Activated naive CD8-positive, alpha-beta T cell (primary cell): ENCODE results near the gene POC1B.
"Not testable (repeated sequence)": the region's sequence is repeated elsewhere in the genome, so short reads cannot be mapped to it uniquely, and the experiment has no call there.

ENCODE experiments used
- H3K27ac Mint-ChIP-seq: one replicate; pipeline ENCODE4 v1.8.0; 2021; ENCODE audit warnings: mixed read lengths
- H3K27me3 Mint-ChIP-seq: one replicate; pipeline ENCODE4 v1.8.0; 2021; ENCODE audit warnings: mixed read lengths
- H3K36me3 Mint-ChIP-seq: one replicate; pipeline ENCODE4 v1.8.0; 2021; ENCODE audit warnings: mixed read lengths
- H3K4me1 Mint-ChIP-seq: one replicate; pipeline ENCODE4 v1.8.0; 2021; ENCODE audit warnings: low read depth, mixed read lengths
- H3K4me3 Mint-ChIP-seq: one replicate; pipeline ENCODE4 v1.8.0; 2021; ENCODE audit warnings: mild to moderate bottlenecking, mixed read lengths
- H3K9me3 Mint-ChIP-seq: one replicate; pipeline ENCODE4 v1.8.0; 2021; ENCODE audit warnings: low read depth, mixed read lengths

Gene POC1B

DNA sequence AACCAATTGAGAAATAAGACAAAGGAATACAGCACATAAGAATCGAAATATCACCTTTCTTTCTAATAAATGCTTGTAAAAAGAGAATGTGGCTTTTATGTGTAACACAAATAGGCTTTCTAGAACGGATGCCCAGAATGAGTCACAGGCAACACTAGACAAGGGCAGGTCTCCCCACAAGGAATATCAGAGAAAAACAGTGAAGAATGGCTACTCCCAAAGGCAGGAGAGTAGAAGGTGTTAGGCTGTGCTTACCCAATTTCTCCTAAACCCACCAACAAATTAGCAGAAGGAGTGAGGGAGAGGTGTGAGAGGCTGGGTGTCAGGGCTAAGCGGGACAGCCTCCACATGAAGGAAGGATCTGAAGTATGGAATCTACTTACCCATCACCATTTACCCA lies 56.5 kb downstream of the POC1B start:
- H3K4me1 Mint-ChIP-seq: peaks cover 55% of the 10 kb centered on the region
- H3K27me3 Mint-ChIP-seq: no peaks in the 10 kb centered on the region
- H3K4me3 Mint-ChIP-seq: peak overlapping the region; percentile 82
- H3K9me3 Mint-ChIP-seq: no peaks in the 10 kb centered on the region
- H3K36me3 Mint-ChIP-seq: no peaks in the 10 kb centered on the region
- H3K27ac Mint-ChIP-seq: peak overlapping the region; percentile 88

DNA sequence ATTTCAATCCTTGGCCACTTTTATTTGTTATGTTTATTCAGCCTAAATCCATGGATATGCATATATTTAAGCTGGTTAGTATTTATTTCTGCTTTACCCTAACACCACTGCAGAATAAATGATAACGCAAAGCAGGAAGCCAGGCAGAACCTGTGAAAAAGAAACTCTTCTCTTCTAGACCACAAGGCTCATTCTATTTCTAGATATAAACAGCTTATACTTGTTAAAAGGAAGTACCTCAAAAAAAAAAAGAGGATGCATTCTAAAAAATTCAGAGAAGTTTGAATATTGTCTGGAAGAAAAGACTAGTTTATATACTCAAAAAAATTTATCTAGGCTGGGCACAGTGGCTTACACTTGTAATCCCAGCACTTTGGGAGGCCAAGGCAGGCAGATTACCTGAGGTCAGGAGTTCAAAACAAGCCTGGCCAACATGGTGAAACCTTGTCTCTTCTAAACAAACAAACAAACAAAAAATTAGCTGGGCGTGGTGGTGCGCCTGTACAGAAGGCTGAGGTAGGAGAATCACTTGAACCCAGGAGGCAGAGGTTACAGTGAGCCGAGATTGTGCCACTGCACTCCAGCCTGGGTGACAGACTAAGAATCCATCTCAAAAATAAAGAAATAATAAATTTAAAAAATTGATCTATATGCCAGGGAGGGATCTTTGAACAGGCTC lies 57.1 kb downstream of the POC1B start:
- no peaks in the 10 kb centered on the region for H3K36me3 Mint-ChIP-seq
- H3K4me1 Mint-ChIP-seq: peaks cover 55% of the 10 kb centered on the region
- peak overlapping the region; percentile 88 for H3K27ac Mint-ChIP-seq
- H3K4me3 Mint-ChIP-seq: peak overlapping the region; percentile 82
- no peaks in the 10 kb centered on the region for H3K27me3 Mint-ChIP-seq
- no peaks in the 10 kb centered on the region for H3K9me3 Mint-ChIP-seq

DNA sequence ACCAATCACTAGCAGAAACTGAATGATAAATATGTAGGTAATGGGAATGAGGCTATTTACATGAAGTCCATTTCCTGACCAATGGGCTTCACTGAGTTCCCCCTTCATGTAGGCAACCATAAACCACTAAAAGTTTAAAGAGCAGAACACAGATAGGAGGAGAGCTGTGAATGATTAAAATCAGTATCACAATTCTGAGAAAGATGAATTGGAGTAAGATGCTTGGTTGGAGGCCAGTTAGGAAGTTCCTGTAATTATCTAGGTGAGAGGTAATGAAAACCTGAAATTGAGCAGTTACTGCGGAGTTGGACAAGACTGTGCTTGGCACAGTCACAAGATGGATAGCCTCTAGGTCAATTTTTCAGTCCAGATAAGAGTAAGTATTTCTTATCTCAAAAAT lies 57.8 kb downstream of the POC1B start:
- Mint-ChIP-seq H3K27me3 (no peaks in the 10 kb centered on the region), H3K9me3 (no peaks in the 10 kb centered on the region), H3K36me3 (no peaks in the 10 kb centered on the region), H3K27ac (peak overlapping the region; percentile 81), H3K4me3 (peak overlapping the region; percentile 67), H3K4me1 (peaks cover 55% of the 10 kb centered on the region)

DNA sequence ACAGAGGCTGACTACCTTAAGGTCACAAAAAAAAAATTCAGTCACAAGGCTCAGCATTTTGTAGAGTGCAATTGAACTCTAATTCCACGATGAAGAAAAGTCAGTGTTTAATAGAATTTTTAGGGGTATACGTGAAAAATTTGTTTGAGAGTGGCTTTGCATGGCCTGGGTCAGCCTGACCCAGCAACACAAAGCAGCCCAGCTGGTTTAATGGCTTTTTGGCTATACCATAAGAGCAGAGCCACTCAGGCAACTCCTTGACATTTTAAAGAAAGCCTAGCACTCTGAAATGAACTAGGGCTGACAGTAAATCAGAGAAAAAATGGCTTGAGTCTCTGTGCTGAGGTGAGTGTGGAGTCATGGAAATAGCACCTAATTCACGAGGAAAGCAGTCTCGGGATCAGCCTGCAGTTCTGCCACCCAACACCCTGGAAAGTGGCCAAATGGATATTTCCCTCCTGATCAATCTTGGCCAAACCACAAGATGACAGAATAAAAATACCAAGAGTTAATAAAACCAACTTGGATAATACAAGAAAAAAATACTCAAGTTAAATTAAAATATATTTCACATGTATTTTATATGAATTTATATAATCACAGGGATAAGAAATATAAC lies 60.8 kb downstream of the POC1B start:
- Mint-ChIP-seq H3K27me3 (no peaks in the 10 kb centered on the region), H3K9me3 (no peaks in the 10 kb centered on the region), H3K4me3 (no peak overlapping the region), H3K36me3 (no peaks in the 10 kb centered on the region), H3K4me1 (peaks cover 43% of the 10 kb centered on the region), H3K27ac (no peak overlapping the region)

DNA sequence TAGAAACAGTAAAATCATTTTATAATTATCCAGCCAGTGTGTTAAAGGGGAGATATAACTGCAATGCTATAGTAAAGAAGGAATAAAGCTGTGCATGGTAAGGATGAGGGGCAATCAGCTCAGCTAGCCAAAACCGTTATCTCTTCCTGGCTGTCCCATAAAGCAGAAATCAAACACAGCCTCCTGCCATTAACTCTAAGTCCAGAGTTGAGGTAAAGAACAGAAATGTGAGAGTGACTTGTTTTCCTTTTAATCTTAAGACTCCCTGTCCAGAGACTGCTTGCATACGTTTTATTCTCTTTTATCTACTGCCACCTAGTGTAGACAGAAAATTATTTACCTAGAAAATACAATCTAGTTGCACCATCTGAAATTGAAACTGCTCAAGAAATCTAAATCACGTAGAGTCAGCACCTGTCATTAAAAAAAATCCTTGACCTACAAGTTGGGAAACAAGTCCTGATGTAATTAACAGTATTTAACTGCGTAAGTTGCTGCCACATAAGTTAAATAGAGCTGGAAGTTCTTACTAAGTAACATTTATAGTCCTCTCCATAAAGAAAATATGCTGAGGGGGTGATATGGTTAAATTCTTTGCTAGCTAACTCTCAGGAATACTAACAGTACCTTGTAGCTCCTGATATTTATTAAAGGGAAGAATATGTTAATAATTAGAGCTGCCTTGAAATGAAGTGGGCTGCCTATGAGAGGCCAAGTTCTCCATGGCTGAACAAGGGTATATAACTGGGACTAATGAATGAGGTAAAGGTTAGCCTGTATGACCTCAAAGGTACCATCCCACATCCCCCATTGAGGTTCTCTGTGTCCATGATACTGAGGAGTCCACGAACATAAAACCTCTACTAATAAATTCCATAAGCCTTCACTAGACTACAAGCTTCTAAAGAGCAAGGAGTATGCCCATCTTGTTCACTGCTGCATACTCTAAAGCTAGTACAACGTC lies 63.9 kb downstream of the POC1B start:
- Mint-ChIP-seq H3K4me1 (peaks cover 21% of the 10 kb centered on the region), H3K9me3 (no peaks in the 10 kb centered on the region), H3K27ac (peak overlapping the region; percentile 12), H3K27me3 (no peaks in the 10 kb centered on the region), H3K4me3 (no peak overlapping the region), H3K36me3 (peaks cover 2% of the 10 kb centered on the region)

DNA sequence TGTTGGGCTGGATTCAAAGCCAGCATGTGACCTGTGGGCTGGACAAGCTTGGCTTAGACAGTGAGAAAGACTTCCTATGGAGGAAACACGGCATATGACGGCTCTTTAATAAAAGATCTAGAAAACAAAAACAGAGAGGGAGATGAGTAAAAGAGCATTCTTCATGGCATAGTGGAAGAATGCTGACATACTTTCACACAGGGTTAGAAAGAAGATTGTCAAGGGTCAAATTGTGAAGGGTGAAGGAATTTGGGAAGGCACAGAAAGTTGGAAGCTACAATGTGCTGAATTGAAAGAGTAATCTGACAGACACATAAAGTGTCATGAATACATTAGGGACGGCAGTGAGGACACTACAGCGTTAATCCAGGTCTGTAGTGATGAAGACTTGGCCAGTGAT lies 64.7 kb downstream of the POC1B start:
- H3K36me3 Mint-ChIP-seq: peaks cover 2% of the 10 kb centered on the region
- peaks cover 14% of the 10 kb centered on the region for H3K4me1 Mint-ChIP-seq
- H3K27ac Mint-ChIP-seq: no peak overlapping the region
- no peaks in the 10 kb centered on the region for H3K27me3 Mint-ChIP-seq
- no peaks in the 10 kb centered on the region for H3K9me3 Mint-ChIP-seq
- H3K4me3 Mint-ChIP-seq: no peak overlapping the region

DNA sequence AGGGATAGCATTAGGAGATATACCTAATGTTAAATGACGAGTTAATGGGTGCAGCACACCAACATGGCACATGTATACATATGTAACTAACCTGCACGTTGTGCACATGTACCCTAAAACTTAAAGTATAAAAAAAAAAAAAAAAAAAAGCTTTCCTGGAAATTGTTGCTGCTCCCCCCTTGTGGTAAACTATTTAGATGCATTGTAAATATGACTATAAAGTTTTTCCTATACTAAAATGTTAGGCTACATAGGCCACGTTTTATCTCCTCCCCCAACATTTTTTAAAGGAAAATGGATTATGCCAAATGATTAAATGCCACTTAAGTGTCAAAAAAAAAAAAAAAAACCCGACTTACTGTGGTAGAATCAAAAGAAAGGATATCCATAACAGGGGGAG lies 66.6 kb downstream of the POC1B start:
- not testable (repeated sequence) for H3K9me3 Mint-ChIP-seq, H3K27ac Mint-ChIP-seq, H3K27me3 Mint-ChIP-seq, H3K4me3 Mint-ChIP-seq, H3K36me3 Mint-ChIP-seq
- H3K4me1 Mint-ChIP-seq: peaks cover 12% of the 10 kb centered on the region

DNA sequence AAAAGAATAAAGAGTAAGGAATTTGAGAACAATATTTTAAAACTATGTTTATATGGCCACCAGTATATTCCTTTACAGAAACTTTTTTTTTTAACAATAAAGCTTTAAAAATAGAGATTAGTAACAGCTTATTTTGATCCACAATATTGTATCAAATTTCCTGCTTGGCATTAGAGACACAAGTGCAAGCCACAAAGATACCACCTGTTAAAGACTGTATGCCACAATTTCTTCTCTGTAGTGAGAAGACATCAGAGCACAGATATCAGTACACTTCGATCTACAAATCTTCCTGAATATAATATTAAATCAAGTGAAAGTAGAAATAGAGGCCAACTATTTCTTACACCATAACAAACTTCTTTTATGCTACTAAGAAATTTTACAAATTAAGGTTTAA lies 69.3 kb downstream of the POC1B start:
- Mint-ChIP-seq H3K9me3 (no peaks in the 10 kb centered on the region), H3K27me3 (no peaks in the 10 kb centered on the region), H3K4me3 (no peak overlapping the region), H3K27ac (no peak overlapping the region), H3K4me1 (peaks cover 7% of the 10 kb centered on the region), H3K36me3 (peaks cover 5% of the 10 kb centered on the region)

DNA sequence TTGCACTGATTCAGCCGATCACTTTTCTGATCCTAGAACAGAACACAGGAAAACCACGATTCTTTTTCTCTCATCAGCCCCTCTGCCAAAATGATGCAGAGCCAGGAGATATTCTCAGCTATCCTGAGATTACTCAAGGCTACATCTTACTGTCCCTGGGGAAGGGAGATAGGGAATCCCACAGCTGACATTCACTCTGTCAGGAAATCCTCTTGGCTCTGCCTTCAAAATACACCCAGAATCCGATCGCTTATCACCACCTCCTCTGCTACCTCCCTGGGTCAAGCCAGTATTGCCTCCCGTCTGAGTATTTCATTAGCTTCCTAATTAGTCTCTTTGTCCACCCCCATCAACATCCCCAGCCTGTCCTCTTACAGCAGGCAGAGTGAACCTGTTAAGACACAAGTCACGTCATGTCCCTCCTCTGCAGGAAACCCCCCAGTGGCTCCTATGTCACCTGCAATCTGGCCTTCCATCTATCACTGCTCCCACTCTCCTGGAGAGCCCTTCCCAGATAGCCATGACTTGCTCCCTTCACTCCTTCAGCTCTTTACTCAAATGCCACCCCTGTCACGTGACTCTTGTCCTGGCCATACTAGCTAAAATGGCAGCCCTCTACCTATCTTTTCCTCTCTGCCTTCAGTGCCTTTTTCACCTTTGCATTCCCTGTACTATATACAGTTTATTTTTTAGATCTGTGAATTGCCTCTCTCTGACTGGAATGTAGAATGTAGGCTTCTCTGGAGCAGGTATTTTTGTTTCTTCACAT lies 71.6 kb downstream of the POC1B start:
- H3K27me3 Mint-ChIP-seq: no peaks in the 10 kb centered on the region
- H3K9me3 Mint-ChIP-seq: no peaks in the 10 kb centered on the region
- H3K27ac Mint-ChIP-seq: no peak overlapping the region
- peaks cover 5% of the 10 kb centered on the region for H3K4me1 Mint-ChIP-seq
- no peak overlapping the region for H3K4me3 Mint-ChIP-seq
- peaks cover 7% of the 10 kb centered on the region for H3K36me3 Mint-ChIP-seq

DNA sequence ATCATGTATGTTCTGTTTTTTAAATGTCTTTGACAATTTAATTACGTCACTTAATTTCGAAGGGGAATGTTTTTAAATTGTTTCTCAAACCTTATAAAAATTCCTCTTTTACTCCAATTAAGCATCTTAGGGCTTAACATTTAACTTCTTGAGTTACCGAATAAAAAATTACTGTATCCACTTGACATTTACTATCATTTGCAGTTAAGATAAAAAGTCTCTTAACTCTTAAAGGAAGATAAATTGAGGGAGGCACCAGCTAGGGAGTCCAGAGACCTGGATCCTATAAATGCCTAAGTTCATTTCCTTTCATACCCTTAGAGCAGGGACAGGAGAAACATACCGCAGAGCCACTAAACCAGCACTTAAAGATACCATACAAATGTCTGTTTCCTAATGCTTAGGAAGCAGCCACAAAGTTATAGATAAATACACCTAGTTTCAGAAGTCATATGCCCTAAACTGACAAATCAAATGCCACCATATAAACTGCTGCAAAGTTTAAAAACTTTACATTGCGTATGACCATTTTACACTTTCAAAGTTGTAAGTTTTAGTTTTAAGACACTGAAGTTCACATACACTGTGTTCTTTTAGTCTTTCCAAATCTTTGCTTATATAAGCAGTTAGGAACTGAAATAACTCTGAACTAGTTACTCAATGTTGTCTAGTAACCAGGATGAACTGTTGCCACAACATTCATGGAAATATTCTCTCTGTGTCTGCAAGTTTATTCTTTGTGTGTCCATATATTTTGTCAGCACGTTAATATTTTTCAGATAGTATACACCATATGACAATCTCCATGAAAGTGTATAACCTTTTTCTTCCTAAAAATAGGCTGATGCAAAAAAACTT lies 72.5 kb downstream of the POC1B start:
- H3K4me3 Mint-ChIP-seq: no peak overlapping the region
- no peaks in the 10 kb centered on the region for H3K9me3 Mint-ChIP-seq
- H3K4me1 Mint-ChIP-seq: peaks cover 5% of the 10 kb centered on the region
- no peaks in the 10 kb centered on the region for H3K27me3 Mint-ChIP-seq
- no peak overlapping the region for H3K27ac Mint-ChIP-seq
- peaks cover 14% of the 10 kb centered on the region for H3K36me3 Mint-ChIP-seq

DNA sequence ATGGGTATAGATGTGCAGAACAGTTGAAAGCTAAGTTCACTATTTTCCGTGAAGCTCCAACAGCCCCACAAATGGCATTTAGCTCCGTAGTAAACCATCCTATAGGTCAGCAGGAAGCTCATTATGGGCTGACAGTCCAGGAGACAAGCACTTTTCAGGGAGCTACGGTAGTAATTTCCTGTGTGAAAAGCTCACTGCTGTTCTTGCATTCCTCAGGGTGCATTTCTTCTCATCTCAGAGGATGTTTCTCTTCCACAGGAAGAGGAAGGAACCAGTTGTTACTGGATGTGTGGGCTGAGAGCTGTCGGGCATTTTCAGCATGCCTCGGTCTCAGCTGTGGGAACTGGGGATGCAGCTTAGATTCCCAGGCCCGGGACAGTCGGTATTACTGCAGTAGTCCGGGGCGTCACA lies 74.0 kb downstream of the POC1B start:
- Mint-ChIP-seq H3K4me3 (no peak overlapping the region), H3K4me1 (peaks cover 5% of the 10 kb centered on the region), H3K9me3 (no peaks in the 10 kb centered on the region), H3K27ac (no peak overlapping the region), H3K36me3 (peaks cover 18% of the 10 kb centered on the region), H3K27me3 (no peaks in the 10 kb centered on the region)

DNA sequence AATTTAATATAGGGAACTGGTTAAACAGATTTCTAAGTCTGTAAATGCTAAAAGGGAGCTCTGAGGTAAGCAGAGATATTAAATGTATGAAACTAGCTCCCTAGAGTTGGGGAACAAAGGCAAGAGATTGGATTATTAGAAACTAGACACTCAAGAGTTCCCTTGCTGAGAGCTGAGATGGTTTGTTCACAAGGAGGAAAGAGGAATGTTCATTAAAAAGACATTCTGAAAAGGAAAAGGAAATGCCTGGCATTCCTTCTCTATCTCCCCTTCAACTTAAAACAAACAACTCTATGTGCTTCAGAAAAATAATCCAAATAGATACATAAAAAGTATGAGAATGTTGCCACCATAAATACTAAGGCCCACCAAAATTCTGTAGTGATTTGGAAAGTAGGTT lies 74.9 kb downstream of the POC1B start:
- H3K27me3 Mint-ChIP-seq: no peaks in the 10 kb centered on the region
- H3K4me3 Mint-ChIP-seq: no peak overlapping the region
- peaks cover 5% of the 10 kb centered on the region for H3K4me1 Mint-ChIP-seq
- H3K36me3 Mint-ChIP-seq: peaks cover 18% of the 10 kb centered on the region
- no peaks in the 10 kb centered on the region for H3K9me3 Mint-ChIP-seq
- H3K27ac Mint-ChIP-seq: no peak overlapping the region

DNA sequence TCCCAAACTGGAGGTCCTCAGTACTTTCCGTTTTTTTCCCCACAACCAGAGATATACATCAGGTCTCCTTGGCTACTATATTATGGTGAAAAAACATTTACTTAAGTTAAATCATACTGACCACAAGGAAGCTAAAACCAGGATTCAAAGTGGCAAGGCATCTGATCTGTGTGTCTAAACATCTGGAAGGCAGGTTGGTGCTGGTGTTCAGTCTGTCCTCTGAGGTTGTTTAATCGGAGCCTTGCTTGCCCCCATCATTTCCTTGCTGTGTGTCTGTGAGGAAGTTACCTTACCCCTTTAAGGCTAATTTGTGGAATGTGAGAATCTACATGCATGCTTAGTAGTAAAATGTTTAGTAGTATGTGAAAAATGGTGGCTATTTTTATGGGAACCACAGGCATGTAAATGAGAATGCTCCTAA lies 76.9 kb downstream of the POC1B start:
- H3K4me1 Mint-ChIP-seq: peaks cover 3% of the 10 kb centered on the region
- no peak overlapping the region for H3K27ac Mint-ChIP-seq
- no peaks in the 10 kb centered on the region for H3K27me3 Mint-ChIP-seq
- H3K4me3 Mint-ChIP-seq: no peak overlapping the region
- H3K9me3 Mint-ChIP-seq: no peaks in the 10 kb centered on the region
- H3K36me3 Mint-ChIP-seq: peaks cover 19% of the 10 kb centered on the region

DNA sequence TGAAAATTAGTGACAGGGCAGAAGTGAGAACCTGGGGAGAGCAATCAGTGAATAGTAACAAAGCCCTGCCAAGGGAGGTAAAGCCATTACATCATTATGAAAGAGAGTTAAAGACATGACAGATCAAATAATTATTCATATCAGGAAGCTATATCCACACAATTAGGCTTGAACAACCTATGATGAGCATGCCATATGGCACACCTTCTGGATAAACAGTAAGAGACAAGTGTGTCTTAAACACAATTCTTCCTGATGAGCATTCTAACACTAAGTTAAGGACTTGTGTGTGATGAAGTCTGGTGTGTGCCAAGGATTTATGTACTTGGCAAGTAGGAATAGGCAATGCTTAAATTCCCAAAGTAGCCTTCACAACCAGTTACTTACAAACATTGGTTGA lies 77.3 kb downstream of the POC1B start:
- H3K27me3 Mint-ChIP-seq: no peaks in the 10 kb centered on the region
- H3K27ac Mint-ChIP-seq: no peak overlapping the region
- H3K4me1 Mint-ChIP-seq: peaks cover 3% of the 10 kb centered on the region
- peaks cover 21% of the 10 kb centered on the region for H3K36me3 Mint-ChIP-seq
- H3K4me3 Mint-ChIP-seq: no peak overlapping the region
- no peaks in the 10 kb centered on the region for H3K9me3 Mint-ChIP-seq
